K562 (cell line): ENCODE measurements around the gene DNAJB13. TPM values are rescaled to one million over a fixed set of nuclear protein-coding genes. Genes with fewer than 3 reads are reported as not detected.

Experiments used
- ATF2 ChIP-seq: sonication (generic); formaldehyde crosslinking; IDR thresholded peaks from 2 replicates; pipeline ENCODE4 v1.8.1; 2022; ENCODE audit warnings: missing genetic modification reagents
- CEBPB ChIP-seq: fragments of 450-650 bp; IDR thresholded peaks from 2 replicates; pipeline ENCODE4 v1.6.1; 2016; ENCODE audit warnings: missing genetic modification characterization, missing compliant biosample characterization
- E2F6 ChIP-seq, 2 experiments: IDR thresholded peaks; 2 replicates each; pipeline ENCODE4 v1.6.1; 2011; ENCODE audit warnings: borderline replicate concordance in 1 of 2, control low read depth in 1 of 2, low read depth in 1 of 2, low read length in 1 of 2, mild to moderate bottlenecking in 1 of 2, mixed read lengths in 1 of 2, moderate library complexity in 1 of 2; ENCODE audit not compliant: insufficient read depth in 1 of 2, insufficient read length in 1 of 2, poor library complexity in 1 of 2, severe bottlenecking in 1 of 2; ENCODE audit errors: extremely low read depth in 1 of 2
- FOXM1 ChIP-seq, 2 experiments: fragments of 450-650 bp in 1 of 2; sonication (generic) in 1 of 2; formaldehyde crosslinking in 1 of 2; IDR thresholded peaks; 2 replicates each; pipeline versions ENCODE4 v1.6.1 to v1.9.0; 2017 to 2022; ENCODE audit warnings: low read depth in 2 of 2, mild to moderate bottlenecking in 2 of 2, missing genetic modification reagents in 1 of 2, moderate library complexity in 1 of 2
- FOXP1 ChIP-seq: sonication (generic); formaldehyde crosslinking; IDR thresholded peaks from 2 replicates; pipeline ENCODE4 v1.8.0; 2022; ENCODE audit warnings: mild to moderate bottlenecking, missing genetic modification reagents
- MCM3 ChIP-seq: fragments of 450-650 bp; IDR thresholded peaks from 2 replicates; pipeline ENCODE4 v1.6.1; 2016
- MYNN ChIP-seq, 2 experiments: sonication (generic); formaldehyde crosslinking in 1 of 2; IDR thresholded peaks; 2 replicates each; pipeline versions ENCODE4 v1.5.0 to v1.6.1; 2016 to 2020; ENCODE audit warnings: antibody characterized with exemption in 1 of 2, missing genetic modification reagents in 1 of 2
- PHB ChIP-seq: fragments of 250-450 bp; sonication (Bioruptor Pico); IDR thresholded peaks from 2 replicates; pipeline ENCODE4 v1.5.0; 2021
- RUNX1 ChIP-seq: sonication (generic); IDR thresholded peaks from 2 replicates; pipeline ENCODE4 v1.6.1; 2016; ENCODE audit warnings: antibody characterized with exemption, low read depth
- SAFB2 ChIP-seq: fragments of 200-400 bp; formaldehyde crosslinking; IDR thresholded peaks from 2 replicates; pipeline ENCODE4 v1.6.1; 2018; ENCODE audit warnings: borderline replicate concordance, low read length, low read depth, moderate library complexity; ENCODE audit not compliant: severe bottlenecking
- SNIP1 ChIP-seq: fragments of 450-650 bp; IDR thresholded peaks from 2 replicates; pipeline ENCODE4 v1.7.1; 2017; ENCODE audit warnings: low read depth, mild to moderate bottlenecking
- TAL1 ChIP-seq: fragments of 450-650 bp; IDR thresholded peaks from 2 replicates; pipeline ENCODE4 v1.6.1; 2016; ENCODE audit warnings: mild to moderate bottlenecking
- TFE3 ChIP-seq: fragments of 450-650 bp; formaldehyde crosslinking; IDR thresholded peaks from 2 replicates; pipeline ENCODE4 v1.4.0; 2020; ENCODE audit warnings: mild to moderate bottlenecking, mixed read lengths
- TRIM25 ChIP-seq: fragments of 450-650 bp; IDR thresholded peaks from 2 replicates; pipeline ENCODE4 v1.7.0; 2016; ENCODE audit warnings: borderline replicate concordance
- XRCC5 ChIP-seq: fragments of 200-400 bp; formaldehyde crosslinking; IDR thresholded peaks from 2 replicates; pipeline ENCODE4 v1.6.1; 2017; ENCODE audit warnings: low read depth, mild to moderate bottlenecking, low read length
- ZMIZ1 ChIP-seq, 2 experiments: fragments of 150-350 bp in 1 of 2; IDR thresholded peaks; 2 replicates each; pipeline ENCODE4 v1.6.1; 2012 to 2016; ENCODE audit warnings: low read depth in 2 of 2, low read length in 2 of 2, mild to moderate bottlenecking in 1 of 2, moderate library complexity in 1 of 2
- ZNF75A ChIP-seq: fragments of 450-650 bp; formaldehyde crosslinking; IDR thresholded peaks from 2 replicates; pipeline ENCODE4 v1.4.0; 2020; ENCODE audit warnings: mild to moderate bottlenecking
- polyA plus RNA-seq, 8 experiments: library from polyadenylated mRNA; depleted of rRNA in 4 of 8; stranded (reverse) in 5 of 8; unstranded in 3 of 8; fragments of >200 nt; fragmentation: Nextera tagmentation in 2 of 8; fragmentation: Illumina TruSeq in 1 of 8; extraction: Ambion mirVana in 2 of 8; extraction: Trizol in 1 of 8; gene quantifications; 2 replicates each; pipeline versions ENCODE4 v1.2.1 to v1.2.3, GENCODE V29; 2011 to 2014; ENCODE audit warnings: inconsistent platforms in 1 of 8, missing spikeins in 1 of 8
- total RNA-seq, 7 experiments: library from RNA; depleted of rRNA in 6 of 7; stranded (reverse); fragments of >200 nt in 6 of 7; fragmentation: Illumina TruSeq in 2 of 7; extraction: Trizol in 2 of 7; gene quantifications; 2 replicates each; pipeline versions ENCODE4 v1.2.1 to v1.2.3, GENCODE V29; 2011 to 2021; ENCODE audit warnings: low replicate concordance in 1 of 7

The DNAJB13 gene
- total and polyA plus RNA-seq, 9 of the 15 experiments (the other 6 are each of a cell fraction or from before 2014, with no cell fraction given), result 0.14 TPM; not detected in 8

- TF ChIP-seq ATF2 (no peak), FOXP1 (CRISPR knock-in tag) (no peak), RUNX1 (no peak), MCM3 (no peak), FOXM1 (IDR thresholded peaks at IDR 0.05; ENCODE audit: low read depth) (peak; percentile 46; the same call in 1 of the 2 replicates), FOXM1 (CRISPR knock-in tag; IDR thresholded peaks at IDR 0.05; ENCODE audit: low read depth) (no peak), TRIM25 (no peak), TAL1 (peak; percentile 90), PHB (CRISPR knock-in tag) (no peak), XRCC5 (no peak), E2F6 (IDR thresholded peaks at IDR 0.05; ENCODE audit: borderline replicate concordance in 1 of 2, extremely low read depth in 1 of 2, insufficient read depth in 1 of 2, insufficient read length in 1 of 2, low read depth in 1 of 2, low read length in 1 of 2, poor library complexity in 1 of 2, severe bottlenecking in 1 of 2) (no peak), SNIP1 (no peak), ZMIZ1 (IDR thresholded peaks at IDR 0.05; ENCODE audit: low read depth in 2 of 2, low read length in 2 of 2) (0 out of 4 replicates have a peak, but pooled peaks of 1 of the 2 experiments have one; percentile 31), TFE3 (CRISPR knock-in tag) (no peak), ZNF75A (CRISPR knock-in tag) (no peak), MYNN (IDR thresholded peaks at IDR 0.05) (no peak), MYNN (CRISPR knock-in tag; IDR thresholded peaks at IDR 0.05) (no peak), SAFB2 (no peak), CEBPB (no peak)
Measured at GRCh38 chr11:73942010-73942409, 8.8 kb upstream of the DNAJB13 start (continued).
